PC-9 (cell line): ENCODE data around the gene MEF2C. TPM values are rescaled to one million over a fixed set of nuclear protein-coding genes. Genes with fewer than 3 reads are reported as not detected.

ENCODE experiments used
- BruUV-seq: library from RNA; stranded (reverse); fragments of 400-500 nt; replicated peaks from 2 replicates; lab custom pipeline; 2021; lab: Mats Ljungman, UMichigan
- CTCF ChIA-PET: fragments of 300-600 bp; sonication (Branson Sonifier 250); formaldehyde crosslinking; loops from one replicate; lab custom pipeline; 2022; ENCODE audit warnings: antibody characterized with exemption; lab: Charles Lee
- POLR2A ChIA-PET: fragments of 300-600 bp; sonication (Branson Sonifier 250); formaldehyde crosslinking; loops from one replicate; lab custom pipeline; 2022; ENCODE audit warnings: antibody characterized with exemption; ENCODE audit not compliant: unreplicated experiment; lab: Charles Lee
- DNase-seq, 2 experiments: peaks; one replicate each; pipeline versions ENCODE4 v3.0.0 to v3.0.0-alpha.2; 2015 to 2022; ENCODE audit warnings: mixed read lengths in 1 of 2
- H2AFZ ChIP-seq: fragments of 200-600 bp; sonication (generic); 2 replicates; pipeline ENCODE4 v1.8.1; 2017; ENCODE audit warnings: antibody characterized with exemption
- H3F3A ChIP-seq: fragments of 200-600 bp; sonication (generic); 2 replicates; pipeline ENCODE4 v1.8.1; 2017; ENCODE audit warnings: antibody characterized with exemption, mild to moderate bottlenecking, low read depth; ENCODE audit not compliant: insufficient read depth
- H3K27ac ChIP-seq: fragments of 200-600 bp; sonication (generic); 2 replicates; pipeline ENCODE4 v1.6.1; 2016; ENCODE audit warnings: mixed run types
- H3K27me3 ChIP-seq: fragments of 200-600 bp; sonication (generic); 2 replicates; pipeline ENCODE4 v1.6.1; 2016; ENCODE audit warnings: low read depth, mixed run types; ENCODE audit not compliant: insufficient read depth
- H3K36me3 ChIP-seq: fragments of 200-600 bp; sonication (generic); 2 replicates; pipeline ENCODE4 v1.6.1; 2016; ENCODE audit warnings: low read depth, mixed run types
- H3K4me1 ChIP-seq: fragments of 200-600 bp; sonication (generic); replicated peaks from 2 replicates; pipeline ENCODE4 v1.6.1; 2016; ENCODE audit warnings: mixed run types; ENCODE audit not compliant: insufficient read depth
- H3K4me2 ChIP-seq: fragments of 200-600 bp; sonication (generic); 2 replicates; pipeline ENCODE4 v1.6.1; 2017; ENCODE audit warnings: mixed run types
- H3K4me3 ChIP-seq: fragments of 200-600 bp; sonication (generic); 2 replicates; pipeline ENCODE4 v1.6.1; 2016; ENCODE audit warnings: mixed run types
- H3K79me2 ChIP-seq: fragments of 200-600 bp; sonication (generic); 2 replicates; pipeline ENCODE4 v1.6.1; 2017; ENCODE audit warnings: low read depth, mixed run types
- H3K9me2 ChIP-seq: fragments of 200-600 bp; sonication (generic); 2 replicates; pipeline ENCODE4 v1.8.1; 2017; ENCODE audit warnings: mild to moderate bottlenecking; ENCODE audit not compliant: insufficient read depth
- H3K9me3 ChIP-seq: fragments of 200-600 bp; sonication (generic); 2 replicates; pipeline ENCODE4 v1.8.1; 2016; ENCODE audit warnings: low read depth; ENCODE audit not compliant: insufficient read depth
- H4K20me1 ChIP-seq: fragments of 200-600 bp; sonication (generic); 2 replicates; pipeline ENCODE4 v1.8.1; 2017; ENCODE audit not compliant: insufficient read depth
- CTCF ChIP-seq: fragments of 200-600 bp; sonication (generic); conservative IDR thresholded peaks from 2 replicates; pipeline ENCODE4 v1.6.1; 2017; ENCODE audit warnings: mixed run types, antibody characterized with exemption, mild to moderate bottlenecking, moderate library complexity
- EZH2 ChIP-seq: fragments of 200-600 bp; sonication (generic); IDR thresholded peaks from 2 replicates; pipeline ENCODE4 v1.8.0; 2017; ENCODE audit warnings: antibody characterized with exemption, low read depth
- intact Hi-C: fragments of 100-400 bp; cut with micrococcal nuclease; formaldehyde crosslinking; loops from one replicate; pipeline ENCODE4 v1.10.0; 2022; ENCODE audit not compliant: unreplicated experiment
- total RNA-seq: library from RNA; stranded (reverse); gene quantifications from 2 replicates; pipeline ENCODE4 v1.2.3, GENCODE V29; 2021

Gene MEF2C
- total RNA-seq, 1 experiment from 2014 or later, result 2.5 TPM

- Histone ChIP-seq H3K9me3 (no peaks in the 10 kb centered on the region), H2AFZ (no peak overlapping the region), H4K20me1 (no peaks in the 10 kb centered on the region), H3K4me3 (no peak overlapping the region), H3K27me3 (no peaks in the 10 kb centered on the region), H3K27ac (no peak overlapping the region), H3K36me3 (no peaks in the 10 kb centered on the region), H3K4me2 (no peak overlapping the region), H3K79me2 (no peaks in the 10 kb centered on the region), H3K9me2 (no peaks in the 10 kb centered on the region), H3K4me1 (no peaks in the 10 kb centered on the region), H3F3A (no peaks in the 10 kb centered on the region)
- no peak for DNase-seq
- CTCF ChIA-PET, result no interaction called here
- POLR2A ChIA-PET, result no interaction called here
- TF ChIP-seq EZH2 (no peak), CTCF (no peak)
- intact Hi-C loops, result no loop called here
- BruUV-seq, result no TSS peak
These were observed 36.5 kb downstream of the MEF2C start for GRCh38 chr5:88846434-88846833.

GRCh38 chr5:88845081-88845697 is 37.8 kb downstream of the MEF2C start:
- Histone ChIP-seq H2AFZ (no peak overlapping the region), H3K4me3 (no peak overlapping the region), H4K20me1 (no peaks in the 10 kb centered on the region), H3K4me1 (no peaks in the 10 kb centered on the region), H3K36me3 (no peaks in the 10 kb centered on the region), H3F3A (no peaks in the 10 kb centered on the region), H3K9me2 (no peaks in the 10 kb centered on the region), H3K79me2 (no peaks in the 10 kb centered on the region), H3K9me3 (no peaks in the 10 kb centered on the region), H3K27me3 (no peaks in the 10 kb centered on the region), H3K27ac (no peak overlapping the region), H3K4me2 (no peak overlapping the region)
- no peak for DNase-seq
- ChIA-PET CTCF (no interaction called here), POLR2A (no interaction called here)
- intact Hi-C loops, result no loop called here
- TF ChIP-seq CTCF, result no peak
- TF ChIP-seq EZH2, result no peak
- BruUV-seq, result no TSS peak

- Histone ChIP-seq H3K4me1 (no peaks in the 10 kb centered on the region), H3K36me3 (no peaks in the 10 kb centered on the region), H3K9me2 (no peaks in the 10 kb centered on the region), H3F3A (no peaks in the 10 kb centered on the region), H2AFZ (no peak overlapping the region), H3K4me2 (no peak overlapping the region), H3K79me2 (no peaks in the 10 kb centered on the region), H3K27me3 (no peaks in the 10 kb centered on the region), H3K4me3 (no peak overlapping the region), H4K20me1 (no peaks in the 10 kb centered on the region), H3K9me3 (no peaks in the 10 kb centered on the region), H3K27ac (no peak overlapping the region)
- intact Hi-C loops, result no loop called here
- TF ChIP-seq CTCF (no peak), EZH2 (no peak)
- ChIA-PET POLR2A (no interaction called here), CTCF (interaction anchor here (0.7 kb wide), 1 partner anchor 113 kb away, joined by 13 read pairs; no protein-coding TSS in a partner anchor)
- no peak for DNase-seq
- no TSS peak for BruUV-seq
These were observed 40.2 kb downstream of the MEF2C start for GRCh38 chr5:88842784-88843183.
